Measurements from ENCODE around the gene CRISP1. TPM values are rescaled to one million over a fixed set of nuclear protein-coding genes. Genes with fewer than 3 reads are reported as not detected.

CRISP1 gene
- total RNA-seq, 6 experiments from 2014 or later: not detected

DNA sequence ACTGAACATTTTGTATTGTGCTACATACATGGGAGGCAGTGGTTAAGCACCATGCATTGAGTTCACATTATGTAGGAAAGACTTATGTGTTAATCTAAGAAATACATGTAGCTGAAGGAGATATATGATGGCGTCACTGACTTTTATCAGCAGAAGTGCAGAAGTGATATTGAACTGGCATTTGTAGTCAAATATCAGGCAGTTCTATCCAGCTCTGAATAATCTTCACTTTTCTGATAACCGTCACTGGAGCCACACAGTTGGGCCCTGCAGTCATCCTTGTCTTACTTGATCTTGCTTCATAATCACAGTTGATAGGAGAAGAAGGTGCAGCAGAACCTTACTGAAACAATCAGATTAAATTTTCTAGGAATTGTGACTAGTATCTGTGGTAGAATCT, 26.4 kb downstream of the CRISP1 start:
- no peaks in the 10 kb centered on the region for H3K9me3 ChIP-seq
- intact Hi-C loops (cut with DNase I): loop anchor here (5.0 to 10.0 kb wide), 2 partner anchors 215 to 223 kb away; no protein-coding TSS in a partner anchor
- no peak for TF ChIP-seq POLR2A (IDR thresholded peaks at IDR 0.05)
- TF ChIP-seq, protein P1, sequence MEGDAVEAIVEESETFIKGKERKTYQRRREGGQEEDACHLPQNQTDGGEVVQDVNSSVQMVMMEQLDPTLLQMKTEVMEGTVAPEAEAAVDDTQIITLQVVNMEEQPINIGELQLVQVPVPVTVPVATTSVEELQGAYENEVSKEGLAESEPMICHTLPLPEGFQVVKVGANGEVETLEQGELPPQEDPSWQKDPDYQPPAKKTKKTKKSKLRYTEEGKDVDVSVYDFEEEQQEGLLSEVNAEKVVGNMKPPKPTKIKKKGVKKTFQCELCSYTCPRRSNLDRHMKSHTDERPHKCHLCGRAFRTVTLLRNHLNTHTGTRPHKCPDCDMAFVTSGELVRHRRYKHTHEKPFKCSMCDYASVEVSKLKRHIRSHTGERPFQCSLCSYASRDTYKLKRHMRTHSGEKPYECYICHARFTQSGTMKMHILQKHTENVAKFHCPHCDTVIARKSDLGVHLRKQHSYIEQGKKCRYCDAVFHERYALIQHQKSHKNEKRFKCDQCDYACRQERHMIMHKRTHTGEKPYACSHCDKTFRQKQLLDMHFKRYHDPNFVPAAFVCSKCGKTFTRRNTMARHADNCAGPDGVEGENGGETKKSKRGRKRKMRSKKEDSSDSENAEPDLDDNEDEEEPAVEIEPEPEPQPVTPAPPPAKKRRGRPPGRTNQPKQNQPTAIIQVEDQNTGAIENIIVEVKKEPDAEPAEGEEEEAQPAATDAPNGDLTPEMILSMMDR (IDR thresholded peaks at IDR 0.05): no peak
- H3K27me3 ChIP-seq: no peaks in the 10 kb centered on the region
- ATAC-seq (no peak), DNase-seq (no peak)
- H3K36me3 ChIP-seq: no peaks in the 10 kb centered on the region
- WGBS (ENCODE audit: insufficient coverage, low coverage, low lambda C conversion rate, missing lambda C conversion rate): 72% methylated on average over 2 of the region's 2 CpGs
- H3K4me1 ChIP-seq: no peaks in the 10 kb centered on the region
- H3K4me3 ChIP-seq: no peak overlapping the region
- no peak overlapping the region for H3K27ac ChIP-seq

DNA sequence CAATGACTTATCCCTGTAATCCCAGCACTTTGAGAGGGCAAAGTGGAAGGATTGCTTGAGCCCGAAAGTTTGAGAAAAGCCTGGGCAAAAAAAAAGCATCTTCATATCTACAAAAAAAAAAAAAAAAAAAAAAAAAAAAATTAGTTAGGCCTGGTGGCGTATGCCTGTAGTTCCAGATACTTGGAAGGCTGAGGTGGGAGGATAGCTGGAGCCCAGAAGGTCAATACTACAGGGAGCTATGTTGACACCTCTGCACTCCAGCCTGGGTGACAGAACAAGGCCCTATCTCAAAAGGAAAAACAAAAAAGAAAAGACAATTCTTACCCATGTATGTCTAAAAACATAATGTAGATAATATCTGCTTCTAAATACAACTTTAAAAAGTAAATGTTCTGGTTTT, 27.2 kb downstream of the CRISP1 start:
- Histone ChIP-seq H3K4me3 (no peak overlapping the region), H3K4me1 (no peaks in the 10 kb centered on the region), H3K9me3 (no peaks in the 10 kb centered on the region), H3K27me3 (no peaks in the 10 kb centered on the region), H3K36me3 (no peaks in the 10 kb centered on the region), H3K27ac (no peak overlapping the region)
- no peak for TF ChIP-seq POLR2A (IDR thresholded peaks at IDR 0.05)
- TF ChIP-seq, protein P1 (IDR thresholded peaks at IDR 0.05): no peak
- ATAC-seq (no peak), DNase-seq (no peak)
- intact Hi-C loops (cut with DNase I): no loop called here
- WGBS (ENCODE audit: insufficient coverage, low coverage, low lambda C conversion rate, missing lambda C conversion rate): 100% methylated on average over 1 of the region's 2 CpGs

DNA sequence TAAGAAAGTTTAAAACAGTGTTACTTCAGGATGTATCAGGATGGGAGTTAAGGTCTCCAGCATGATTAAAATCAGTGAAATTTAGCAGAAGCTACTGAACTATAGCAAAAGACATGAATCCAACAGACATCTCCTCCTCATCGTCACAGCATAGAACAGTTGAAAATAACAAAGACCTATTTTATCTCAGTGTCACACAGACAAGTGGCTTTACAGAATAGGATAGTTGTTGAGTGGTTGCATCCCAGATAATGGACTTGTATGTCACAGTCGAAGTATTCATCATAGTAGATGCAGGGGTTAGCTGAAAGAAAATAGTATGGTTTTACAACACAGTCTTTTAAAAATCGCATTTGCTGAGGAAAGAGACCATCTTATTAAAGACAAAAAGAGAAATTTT, 31.2 kb downstream of the CRISP1 start:
- intact Hi-C loops (cut with DNase I): no loop called here
- Histone ChIP-seq H3K27me3 (no peaks in the 10 kb centered on the region), H3K27ac (no peak overlapping the region), H3K4me1 (no peaks in the 10 kb centered on the region), H3K36me3 (no peaks in the 10 kb centered on the region), H3K9me3 (no peaks in the 10 kb centered on the region), H3K4me3 (no peak overlapping the region)
- 65% methylated on average over 3 of the region's 3 CpGs for WGBS (ENCODE audit: insufficient coverage, low coverage, low lambda C conversion rate, missing lambda C conversion rate)
- DNase-seq: no peak
- ATAC-seq: no peak
- TF ChIP-seq, protein P1 (IDR thresholded peaks at IDR 0.05): no peak
- no peak for TF ChIP-seq POLR2A (IDR thresholded peaks at IDR 0.05)

DNA sequence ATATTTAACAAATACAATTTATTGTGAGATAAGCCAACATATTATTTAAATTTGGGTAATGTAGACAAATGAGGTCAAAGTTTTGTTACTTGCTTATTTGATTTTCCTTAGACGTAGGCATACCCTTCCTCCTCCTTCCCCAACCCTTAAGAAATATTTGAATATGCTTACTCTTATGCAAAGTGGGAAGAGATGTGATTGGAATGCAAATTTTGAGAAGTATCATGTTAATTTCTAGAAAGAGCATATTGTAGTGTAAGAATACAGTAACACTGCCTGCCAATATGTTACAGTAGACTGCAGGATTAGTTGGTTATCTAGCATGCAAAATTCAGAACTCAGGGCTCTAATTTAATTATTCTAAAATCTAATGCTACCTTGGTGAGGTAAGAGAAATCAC, 32.9 kb downstream of the CRISP1 start:
- TF ChIP-seq, protein P1 (IDR thresholded peaks at IDR 0.05): no peak
- no peak for TF ChIP-seq POLR2A (IDR thresholded peaks at IDR 0.05)
- intact Hi-C loops (cut with DNase I): no loop called here
- Histone ChIP-seq H3K27me3 (no peaks in the 10 kb centered on the region), H3K27ac (no peak overlapping the region), H3K36me3 (no peaks in the 10 kb centered on the region), H3K4me1 (no peaks in the 10 kb centered on the region), H3K9me3 (no peaks in the 10 kb centered on the region), H3K4me3 (no peak overlapping the region)
- 63% methylated on average over 1 of the region's 1 CpG for WGBS (ENCODE audit: insufficient coverage, low coverage, low lambda C conversion rate, missing lambda C conversion rate)
- DNase-seq: no peak
- no peak for ATAC-seq
